HG02970 (cell line): ENCODE data around the gene UHRF2.

Experiments used
- ATAC-seq: cut with Tn5 transposase; IDR thresholded peaks from one replicate; pipeline ENCODE4 v1.9.1; 2021; ENCODE audit warnings: mild to moderate bottlenecking, moderate library complexity, moderate number of reproducible peaks; ENCODE audit not compliant: unreplicated experiment, low FRiP score

Gene UHRF2

DNA sequence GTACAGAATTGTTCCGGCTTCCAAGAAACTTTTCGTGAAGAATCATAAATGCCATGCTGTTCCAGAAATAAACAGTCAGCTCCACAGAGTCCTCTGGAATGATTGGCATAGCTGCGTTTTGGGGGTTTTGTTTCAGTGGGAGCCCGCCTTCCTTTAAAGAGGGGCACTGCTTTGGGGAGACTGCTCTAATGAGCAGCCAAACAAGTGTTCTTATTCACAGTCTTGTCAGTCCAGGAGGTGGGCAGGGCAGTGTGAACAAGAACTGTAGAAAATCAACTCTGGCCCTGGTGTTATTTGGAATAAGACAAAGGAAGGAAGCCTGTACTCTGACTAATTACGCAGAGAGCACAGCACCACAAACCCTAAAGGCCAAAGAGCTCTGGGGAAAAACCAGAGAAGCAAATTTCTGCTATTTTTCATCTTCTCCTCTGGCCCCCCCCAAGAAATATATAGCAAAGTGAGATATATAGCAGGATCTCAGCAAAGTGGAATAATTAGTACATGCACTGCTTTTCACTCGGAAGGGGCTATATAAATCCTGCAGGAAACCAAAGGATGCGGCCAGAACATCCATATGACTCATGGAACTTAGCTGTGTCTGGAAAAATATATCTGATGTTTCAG is 139.6 kb downstream of the UHRF2 start:
- no peak for ATAC-seq

- no peak for ATAC-seq
These were observed 140.9 kb downstream of the UHRF2 start for GRCh38 chr9:6553866-6554265.
